HepG2 (cell line): Measurements from ENCODE around the gene P2RX6. TPM values are rescaled to one million over a fixed set of nuclear protein-coding genes. Genes with fewer than 3 reads are reported as not detected.

ENCODE experiments used
- CENPBD1 ChIP-seq: sonication (generic); formaldehyde crosslinking; IDR thresholded peaks from 2 replicates; pipeline ENCODE4 v1.8.0; 2022; ENCODE audit warnings: missing genetic modification reagents, low read depth, mild to moderate bottlenecking, borderline replicate concordance
- EEA1 ChIP-seq: sonication (generic); formaldehyde crosslinking; IDR thresholded peaks from 2 replicates; pipeline ENCODE4 v1.5.1; 2020; ENCODE audit warnings: mild to moderate bottlenecking, missing genetic modification reagents, borderline replicate concordance
- GLI4 ChIP-seq: sonication (generic); formaldehyde crosslinking; IDR thresholded peaks from 2 replicates; pipeline ENCODE4 v1.5.1; 2020; ENCODE audit warnings: missing genetic modification reagents, mild to moderate bottlenecking, moderate library complexity, borderline replicate concordance
- NR1H2 ChIP-seq: sonication (generic); formaldehyde crosslinking; IDR thresholded peaks from 2 replicates; pipeline ENCODE4 v1.8.1; 2022; ENCODE audit warnings: low read depth, missing genetic modification reagents, borderline replicate concordance
- SMAD3 ChIP-seq: sonication (generic); formaldehyde crosslinking; IDR thresholded peaks from 2 replicates; pipeline ENCODE4 v1.4.0; 2020; ENCODE audit warnings: missing genetic modification reagents
- ZBTB33 ChIP-seq: sonication (generic); formaldehyde crosslinking; IDR thresholded peaks from 2 replicates; pipeline ENCODE4 v1.4.0; 2020; ENCODE audit warnings: missing genetic modification reagents
- ZNF10 ChIP-seq: sonication (generic); formaldehyde crosslinking; IDR thresholded peaks from 2 replicates; pipeline ENCODE4 v1.4.0; 2020; ENCODE audit warnings: mild to moderate bottlenecking, low read depth, missing genetic modification reagents, borderline replicate concordance
- ZNF282 ChIP-seq: fragments of 450-650 bp; IDR thresholded peaks from 2 replicates; pipeline ENCODE4 v1.6.1; 2018; ENCODE audit not compliant: partially characterized antibody
- ZNF496 ChIP-seq: sonication (generic); formaldehyde crosslinking; IDR thresholded peaks from 2 replicates; pipeline ENCODE4 v1.8.1; 2023; ENCODE audit warnings: mild to moderate bottlenecking, moderate library complexity, missing genetic modification reagents; ENCODE audit not compliant: insufficient replicate concordance
- ZNF776 ChIP-seq: sonication (generic); formaldehyde crosslinking; IDR thresholded peaks from 2 replicates; pipeline ENCODE4 v1.4.0; 2020; ENCODE audit warnings: mild to moderate bottlenecking, missing genetic modification reagents
- polyA plus RNA-seq, 8 experiments: library from polyadenylated mRNA; depleted of rRNA in 3 of 8; stranded (reverse) in 7 of 8; unstranded in 1 of 8; fragments of >200 nt; fragmentation: Illumina TruSeq in 4 of 8; extraction: Trizol in 4 of 8; gene quantifications; 2 replicates each; pipeline versions ENCODE4 v1.2.1 to v1.2.3, GENCODE V29; 2011 to 2016; ENCODE audit warnings: low read depth in 4 of 8, missing spikeins in 1 of 8, mixed read lengths in 1 of 8; ENCODE audit not compliant: insufficient read depth in 1 of 8
- total RNA-seq, 5 experiments: library from RNA; depleted of rRNA; stranded (reverse); fragments of >200 nt; fragmentation: Illumina TruSeq; extraction: Trizol; gene quantifications; 2 replicates each; pipeline ENCODE4 v1.2.3, GENCODE V29; 2016; ENCODE audit warnings: low read depth in 1 of 5
- TF ChIP-seq, protein P1 (sequence below): IDR thresholded peaks from 2 replicates; pipeline ENCODE4 v1.6.1; 2016; ENCODE audit warnings: low read depth, control low read depth
- TF ChIP-seq, protein P2 (sequence below): sonication (generic); formaldehyde crosslinking; IDR thresholded peaks from 2 replicates; pipeline ENCODE4 v1.5.1; 2020; ENCODE audit warnings: mild to moderate bottlenecking, missing genetic modification reagents, borderline replicate concordance
- TF ChIP-seq, protein P3 (sequence below): sonication (generic); formaldehyde crosslinking; conservative IDR thresholded peaks from 2 replicates; pipeline ENCODE4 v1.4.0; 2020; ENCODE audit warnings: missing genetic modification reagents
- TF ChIP-seq, protein P4 (sequence below): sonication (generic); formaldehyde crosslinking; IDR thresholded peaks from 2 replicates; pipeline ENCODE4 v1.4.0; 2020; ENCODE audit warnings: missing genetic modification reagents
- TF ChIP-seq, protein P5 (sequence below): sonication (generic); IDR thresholded peaks from 2 replicates; pipeline ENCODE4 v1.6.1; 2016; ENCODE audit warnings: low read depth, borderline replicate concordance

The P2RX6 gene
- total and polyA plus RNA-seq, 2 of the 13 experiments (the other 11 are each of a cell fraction or from before 2014, with no cell fraction given): 0.04 to 0.12 TPM

DNA sequence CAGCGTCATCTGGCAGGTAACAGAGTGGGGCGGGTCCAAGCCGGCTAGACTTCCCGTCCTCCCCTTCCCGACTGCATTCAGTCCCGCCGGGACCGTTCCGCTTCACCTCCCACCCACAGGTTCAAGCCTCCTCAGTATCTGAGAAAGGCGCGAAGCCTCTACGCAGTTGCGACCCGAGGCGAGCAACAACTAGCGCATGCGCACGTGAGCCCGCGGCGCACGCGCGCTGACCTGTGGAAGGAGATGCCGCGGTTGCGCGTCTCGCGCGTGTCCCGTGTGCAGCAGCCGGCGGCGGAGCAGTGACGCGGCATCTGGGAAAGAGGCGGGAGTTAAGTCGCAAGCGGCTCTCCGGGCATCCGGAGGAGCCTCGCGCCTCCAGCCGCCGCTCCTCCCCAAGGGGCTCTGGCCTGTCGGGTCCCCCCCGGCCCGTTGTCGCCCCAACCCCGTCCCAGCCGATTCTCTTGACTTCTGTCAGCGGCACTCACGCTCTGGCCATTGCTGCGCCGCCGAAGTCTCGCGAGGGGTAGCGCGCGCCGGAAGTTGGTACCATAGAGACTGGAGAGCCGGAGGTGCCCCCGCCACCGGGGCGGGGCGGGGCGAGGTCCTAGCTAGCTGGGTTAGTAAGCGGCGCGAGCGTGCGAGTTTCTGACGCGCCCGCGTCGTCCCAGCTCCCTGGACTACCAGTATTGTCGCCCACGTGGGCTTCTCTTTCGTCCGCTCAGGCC, 13.2 kb upstream of the P2RX6 start, which contains the start of gene THAP7 (continued):
- no peak for TF ChIP-seq ZNF496 (CRISPR knock-in tag)
- TF ChIP-seq ZNF776 (CRISPR knock-in tag): peak; percentile 94
- no peak for TF ChIP-seq ZNF282
- TF ChIP-seq, protein P1, sequence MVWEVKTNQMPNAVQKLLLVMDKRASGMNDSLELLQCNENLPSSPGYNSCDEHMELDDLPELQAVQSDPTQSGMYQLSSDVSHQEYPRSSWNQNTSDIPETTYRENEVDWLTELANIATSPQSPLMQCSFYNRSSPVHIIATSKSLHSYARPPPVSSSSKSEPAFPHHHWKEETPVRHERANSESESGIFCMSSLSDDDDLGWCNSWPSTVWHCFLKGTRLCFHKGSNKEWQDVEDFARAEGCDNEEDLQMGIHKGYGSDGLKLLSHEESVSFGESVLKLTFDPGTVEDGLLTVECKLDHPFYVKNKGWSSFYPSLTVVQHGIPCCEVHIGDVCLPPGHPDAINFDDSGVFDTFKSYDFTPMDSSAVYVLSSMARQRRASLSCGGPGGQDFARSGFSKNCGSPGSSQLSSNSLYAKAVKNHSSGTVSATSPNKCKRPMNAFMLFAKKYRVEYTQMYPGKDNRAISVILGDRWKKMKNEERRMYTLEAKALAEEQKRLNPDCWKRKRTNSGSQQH (CRISPR knock-in tag): peak; percentile 35; the same call in 1 of the 2 replicates
- peak; percentile 64; the same call in 1 of the 2 replicates for TF ChIP-seq GLI4
- no peak for TF ChIP-seq ZBTB33 (CRISPR knock-in tag)
- no peak for TF ChIP-seq ZNF10 (CRISPR knock-in tag)
- TF ChIP-seq EEA1 (CRISPR knock-in tag): no peak
- no peak; the same call in 1 of the 2 replicates for TF ChIP-seq NR1H2 (CRISPR knock-in tag)
- TF ChIP-seq, protein P2, sequence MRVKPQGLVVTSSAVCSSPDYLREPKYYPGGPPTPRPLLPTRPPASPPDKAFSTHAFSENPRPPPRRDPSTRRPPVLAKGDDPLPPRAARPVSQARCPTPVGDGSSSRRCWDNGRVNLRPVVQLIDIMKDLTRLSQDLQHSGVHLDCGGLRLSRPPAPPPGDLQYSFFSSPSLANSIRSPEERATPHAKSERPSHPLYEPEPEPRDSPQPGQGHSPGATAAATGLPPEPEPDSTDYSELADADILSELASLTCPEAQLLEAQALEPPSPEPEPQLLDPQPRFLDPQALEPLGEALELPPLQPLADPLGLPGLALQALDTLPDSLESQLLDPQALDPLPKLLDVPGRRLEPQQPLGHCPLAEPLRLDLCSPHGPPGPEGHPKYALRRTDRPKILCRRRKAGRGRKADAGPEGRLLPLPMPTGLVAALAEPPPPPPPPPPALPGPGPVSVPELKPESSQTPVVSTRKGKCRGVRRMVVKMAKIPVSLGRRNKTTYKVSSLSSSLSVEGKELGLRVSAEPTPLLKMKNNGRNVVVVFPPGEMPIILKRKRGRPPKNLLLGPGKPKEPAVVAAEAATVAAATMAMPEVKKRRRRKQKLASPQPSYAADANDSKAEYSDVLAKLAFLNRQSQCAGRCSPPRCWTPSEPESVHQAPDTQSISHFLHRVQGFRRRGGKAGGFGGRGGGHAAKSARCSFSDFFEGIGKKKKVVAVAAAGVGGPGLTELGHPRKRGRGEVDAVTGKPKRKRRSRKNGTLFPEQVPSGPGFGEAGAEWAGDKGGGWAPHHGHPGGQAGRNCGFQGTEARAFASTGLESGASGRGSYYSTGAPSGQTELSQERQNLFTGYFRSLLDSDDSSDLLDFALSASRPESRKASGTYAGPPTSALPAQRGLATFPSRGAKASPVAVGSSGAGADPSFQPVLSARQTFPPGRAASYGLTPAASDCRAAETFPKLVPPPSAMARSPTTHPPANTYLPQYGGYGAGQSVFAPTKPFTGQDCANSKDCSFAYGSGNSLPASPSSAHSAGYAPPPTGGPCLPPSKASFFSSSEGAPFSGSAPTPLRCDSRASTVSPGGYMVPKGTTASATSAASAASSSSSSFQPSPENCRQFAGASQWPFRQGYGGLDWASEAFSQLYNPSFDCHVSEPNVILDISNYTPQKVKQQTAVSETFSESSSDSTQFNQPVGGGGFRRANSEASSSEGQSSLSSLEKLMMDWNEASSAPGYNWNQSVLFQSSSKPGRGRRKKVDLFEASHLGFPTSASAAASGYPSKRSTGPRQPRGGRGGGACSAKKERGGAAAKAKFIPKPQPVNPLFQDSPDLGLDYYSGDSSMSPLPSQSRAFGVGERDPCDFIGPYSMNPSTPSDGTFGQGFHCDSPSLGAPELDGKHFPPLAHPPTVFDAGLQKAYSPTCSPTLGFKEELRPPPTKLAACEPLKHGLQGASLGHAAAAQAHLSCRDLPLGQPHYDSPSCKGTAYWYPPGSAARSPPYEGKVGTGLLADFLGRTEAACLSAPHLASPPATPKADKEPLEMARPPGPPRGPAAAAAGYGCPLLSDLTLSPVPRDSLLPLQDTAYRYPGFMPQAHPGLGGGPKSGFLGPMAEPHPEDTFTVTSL (CRISPR knock-in tag): 0 out of 2 replicates have a peak, but pooled peaks have one; percentile 40
- TF ChIP-seq, protein P3, sequence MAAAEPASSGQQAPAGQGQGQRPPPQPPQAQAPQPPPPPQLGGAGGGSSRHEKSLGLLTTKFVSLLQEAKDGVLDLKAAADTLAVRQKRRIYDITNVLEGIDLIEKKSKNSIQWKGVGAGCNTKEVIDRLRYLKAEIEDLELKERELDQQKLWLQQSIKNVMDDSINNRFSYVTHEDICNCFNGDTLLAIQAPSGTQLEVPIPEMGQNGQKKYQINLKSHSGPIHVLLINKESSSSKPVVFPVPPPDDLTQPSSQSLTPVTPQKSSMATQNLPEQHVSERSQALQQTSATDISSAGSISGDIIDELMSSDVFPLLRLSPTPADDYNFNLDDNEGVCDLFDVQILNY (CRISPR knock-in tag): peak; percentile 84
- TF ChIP-seq, protein P4, sequence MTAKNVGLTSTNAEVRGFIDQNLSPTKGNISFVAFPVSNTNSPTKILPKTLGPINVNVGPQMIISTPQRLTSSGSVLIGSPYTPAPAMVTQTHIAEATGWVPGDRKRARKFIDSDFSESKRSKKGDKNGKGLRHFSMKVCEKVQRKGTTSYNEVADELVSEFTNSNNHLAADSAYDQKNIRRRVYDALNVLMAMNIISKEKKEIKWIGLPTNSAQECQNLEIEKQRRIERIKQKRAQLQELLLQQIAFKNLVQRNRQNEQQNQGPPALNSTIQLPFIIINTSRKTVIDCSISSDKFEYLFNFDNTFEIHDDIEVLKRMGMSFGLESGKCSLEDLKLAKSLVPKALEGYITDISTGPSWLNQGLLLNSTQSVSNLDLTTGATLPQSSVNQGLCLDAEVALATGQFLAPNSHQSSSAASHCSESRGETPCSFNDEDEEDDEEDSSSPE (CRISPR knock-in tag): peak; percentile 95
- TF ChIP-seq, protein P5, sequence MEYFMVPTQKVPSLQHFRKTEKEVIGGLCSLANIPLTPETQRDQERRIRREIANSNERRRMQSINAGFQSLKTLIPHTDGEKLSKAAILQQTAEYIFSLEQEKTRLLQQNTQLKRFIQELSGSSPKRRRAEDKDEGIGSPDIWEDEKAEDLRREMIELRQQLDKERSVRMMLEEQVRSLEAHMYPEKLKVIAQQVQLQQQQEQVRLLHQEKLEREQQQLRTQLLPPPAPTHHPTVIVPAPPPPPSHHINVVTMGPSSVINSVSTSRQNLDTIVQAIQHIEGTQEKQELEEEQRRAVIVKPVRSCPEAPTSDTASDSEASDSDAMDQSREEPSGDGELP: peak; percentile 29; the same call in 1 of the 2 replicates
- TF ChIP-seq SMAD3 (CRISPR knock-in tag): no peak
- no peak for TF ChIP-seq CENPBD1 (CRISPR knock-in tag)
